ENCODE data around the gene BRPF3.

DNA sequence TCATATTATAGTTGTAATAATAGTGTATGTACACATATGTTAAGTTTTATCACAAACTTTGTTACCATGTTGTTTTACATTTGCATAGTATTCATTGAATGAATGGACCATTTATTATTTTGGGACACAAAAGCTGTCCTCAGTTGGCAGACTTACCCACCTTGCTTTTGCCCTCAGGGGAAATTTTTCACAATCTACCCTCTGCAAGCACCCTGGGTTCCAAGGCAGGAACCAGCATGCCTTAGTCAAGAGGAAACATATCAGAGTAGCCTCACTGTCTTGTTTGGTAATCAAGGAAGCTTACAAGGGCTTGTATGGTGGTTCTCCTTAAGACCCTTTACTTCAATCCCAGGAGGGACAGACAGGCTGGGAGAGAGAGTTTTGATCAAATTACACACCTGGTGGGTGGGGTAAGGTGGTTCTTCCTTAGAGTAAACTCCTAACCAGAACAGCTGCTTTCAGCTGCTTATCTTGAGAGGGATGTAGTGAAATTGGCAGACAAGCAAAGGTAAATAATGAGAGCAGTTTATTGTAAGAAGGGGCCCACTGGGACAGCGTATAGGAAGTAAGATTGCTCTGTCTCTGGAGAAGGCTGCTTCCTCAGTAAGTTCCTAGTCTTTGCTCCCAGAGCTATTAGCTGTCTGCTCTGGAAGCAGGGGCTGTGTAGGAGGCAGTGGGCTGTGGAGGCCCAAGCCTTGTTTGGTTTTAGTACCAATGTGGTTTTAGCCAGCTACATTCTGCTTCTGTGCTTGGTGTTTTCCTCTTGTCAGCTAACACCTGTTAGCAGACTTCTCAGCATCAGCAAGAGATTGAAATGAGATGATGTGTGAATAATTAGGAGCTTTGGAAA, 31.1 kb downstream of the BRPF3 start:
- no peak for TF ChIP-seq EZH2 (IDR thresholded peaks at IDR 0.05; ENCODE audit: borderline replicate concordance, low read depth, low read length, severe bottlenecking)
- TF ChIP-seq POLR2A (IDR thresholded peaks at IDR 0.05; ENCODE audit: low read depth, low read length), result no peak
- TF ChIP-seq, protein P1, sequence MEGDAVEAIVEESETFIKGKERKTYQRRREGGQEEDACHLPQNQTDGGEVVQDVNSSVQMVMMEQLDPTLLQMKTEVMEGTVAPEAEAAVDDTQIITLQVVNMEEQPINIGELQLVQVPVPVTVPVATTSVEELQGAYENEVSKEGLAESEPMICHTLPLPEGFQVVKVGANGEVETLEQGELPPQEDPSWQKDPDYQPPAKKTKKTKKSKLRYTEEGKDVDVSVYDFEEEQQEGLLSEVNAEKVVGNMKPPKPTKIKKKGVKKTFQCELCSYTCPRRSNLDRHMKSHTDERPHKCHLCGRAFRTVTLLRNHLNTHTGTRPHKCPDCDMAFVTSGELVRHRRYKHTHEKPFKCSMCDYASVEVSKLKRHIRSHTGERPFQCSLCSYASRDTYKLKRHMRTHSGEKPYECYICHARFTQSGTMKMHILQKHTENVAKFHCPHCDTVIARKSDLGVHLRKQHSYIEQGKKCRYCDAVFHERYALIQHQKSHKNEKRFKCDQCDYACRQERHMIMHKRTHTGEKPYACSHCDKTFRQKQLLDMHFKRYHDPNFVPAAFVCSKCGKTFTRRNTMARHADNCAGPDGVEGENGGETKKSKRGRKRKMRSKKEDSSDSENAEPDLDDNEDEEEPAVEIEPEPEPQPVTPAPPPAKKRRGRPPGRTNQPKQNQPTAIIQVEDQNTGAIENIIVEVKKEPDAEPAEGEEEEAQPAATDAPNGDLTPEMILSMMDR (IDR thresholded peaks at IDR 0.05; ENCODE audit: extremely low read depth in 1 of 2, insufficient read depth in 1 of 2, low read depth in 1 of 2, low read length in 2 of 2), result no peak
- TF ChIP-seq, protein P2, sequence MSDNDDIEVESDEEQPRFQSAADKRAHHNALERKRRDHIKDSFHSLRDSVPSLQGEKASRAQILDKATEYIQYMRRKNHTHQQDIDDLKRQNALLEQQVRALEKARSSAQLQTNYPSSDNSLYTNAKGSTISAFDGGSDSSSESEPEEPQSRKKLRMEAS (IDR thresholded peaks at IDR 0.05; ENCODE audit: insufficient read depth, insufficient read length), result no peak
- no peak for TF ChIP-seq POLR2AphosphoS5 (IDR thresholded peaks at IDR 0.05; ENCODE audit: insufficient read depth, low read depth, low read length)

All from endothelial cell of umbilical vein (primary cell).